ENCODE measurements around the gene DCBLD1. TPM values are rescaled to one million over a fixed set of nuclear protein-coding genes. Genes with fewer than 3 reads are reported as not detected.

DCBLD1 gene
- total RNA-seq, 1 donor from 2014 or later: 4.5 TPM

GRCh38 chr6:117561128-117561527 lies 78.7 kb downstream of the DCBLD1 start:
- Mint-ChIP-seq H3K9me3 (no peaks in the 10 kb centered on the region), H3K4me1 (ENCODE audit: low read depth) (no peaks in the 10 kb centered on the region), H3K27me3 (ENCODE audit: insufficient read depth) (no peaks in the 10 kb centered on the region), H3K36me3 (ENCODE audit: low read depth) (peaks cover 10% of the 10 kb centered on the region), H3K4me3 (no peak overlapping the region), H3K27ac (no peak overlapping the region)
- no peak for DNase-seq (ENCODE audit: low spot score)
- intact Hi-C loops (cut with micrococcal nuclease): no loop called here

- intact Hi-C loops (cut with micrococcal nuclease): no loop called here
- Mint-ChIP-seq H3K4me3 (no peak overlapping the region), H3K27me3 (ENCODE audit: insufficient read depth) (no peaks in the 10 kb centered on the region), H3K4me1 (ENCODE audit: low read depth) (peaks cover 4% of the 10 kb centered on the region), H3K9me3 (no peaks in the 10 kb centered on the region), H3K27ac (no peak overlapping the region), H3K36me3 (ENCODE audit: low read depth) (peaks cover 18% of the 10 kb centered on the region)
- DNase-seq (ENCODE audit: low spot score): no peak
Observed at GRCh38 chr6:117564681-117565080, 82.2 kb downstream of the DCBLD1 start.

DNA sequence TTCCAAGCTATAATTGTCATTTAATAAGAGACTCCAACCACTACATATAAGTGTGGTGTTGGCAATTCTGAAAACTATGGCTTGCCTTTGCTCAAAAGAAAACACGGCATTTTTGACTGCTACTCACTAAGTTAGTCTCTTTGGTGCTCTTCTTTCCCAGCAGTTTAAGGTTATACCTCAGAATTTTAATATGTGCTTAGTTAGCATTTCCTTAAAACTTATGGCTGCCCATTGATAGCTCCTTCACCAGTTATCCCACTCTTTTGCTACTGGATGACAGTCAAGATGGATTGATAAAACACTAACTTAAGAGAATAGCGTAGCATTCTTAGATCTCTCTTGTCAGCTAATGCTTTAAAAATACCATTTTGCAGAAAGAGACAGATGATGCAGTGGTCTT lies 85.8 kb downstream of the DCBLD1 start:
- H3K27ac Mint-ChIP-seq: no peak overlapping the region
- intact Hi-C loops (cut with micrococcal nuclease): no loop called here

DNA sequence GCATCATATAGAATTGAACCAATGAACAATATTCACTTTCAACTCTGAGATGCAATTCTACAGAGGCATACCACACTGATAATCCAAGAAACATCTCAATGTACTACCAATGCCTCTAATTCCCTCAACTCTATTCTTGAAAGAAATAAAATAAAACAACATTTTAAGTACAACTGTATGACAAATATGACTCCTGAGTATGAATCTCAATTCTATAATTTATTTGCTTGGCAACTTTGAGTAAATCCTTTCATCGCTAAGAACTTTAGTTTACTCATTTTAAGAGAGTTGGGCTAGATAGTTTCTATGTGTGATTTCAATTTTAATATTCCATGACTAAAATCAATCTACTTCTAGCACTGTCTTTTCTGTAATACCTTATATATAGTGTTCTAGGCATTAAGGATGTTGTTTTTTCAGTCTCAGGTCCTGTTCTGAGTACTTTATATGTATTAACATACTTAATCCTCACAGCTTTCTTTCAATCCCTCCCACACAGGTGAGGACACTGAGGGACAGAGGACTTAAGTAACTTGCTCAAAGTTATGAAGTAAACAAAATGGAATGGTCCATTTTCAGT lies 86.4 kb downstream of the DCBLD1 start:
- Mint-ChIP-seq H3K36me3 (ENCODE audit: low read depth) (peaks cover 32% of the 10 kb centered on the region), H3K27ac (no peak overlapping the region), H3K27me3 (ENCODE audit: insufficient read depth) (no peaks in the 10 kb centered on the region), H3K9me3 (no peaks in the 10 kb centered on the region), H3K4me3 (no peak overlapping the region), H3K4me1 (ENCODE audit: low read depth) (peaks cover 4% of the 10 kb centered on the region)
- intact Hi-C loops (cut with micrococcal nuclease): loop anchor here (1.0 kb wide), 2 partner anchors 21 to 32 kb away; no protein-coding TSS in a partner anchor
- DNase-seq (ENCODE audit: low spot score): no peak

More for the DNA sequence above, 85.8 kb downstream of the DCBLD1 start:
- no peaks in the 10 kb centered on the region for H3K27me3 Mint-ChIP-seq (ENCODE audit: insufficient read depth)
- no peaks in the 10 kb centered on the region for H3K9me3 Mint-ChIP-seq
- peaks cover 29% of the 10 kb centered on the region for H3K36me3 Mint-ChIP-seq (ENCODE audit: low read depth)
- no peak for DNase-seq (ENCODE audit: low spot score)
- H3K4me3 Mint-ChIP-seq: no peak overlapping the region
- H3K4me1 Mint-ChIP-seq (ENCODE audit: low read depth): peaks cover 4% of the 10 kb centered on the region

GRCh38 chr6:117573006-117573680 lies 90.7 kb downstream of the DCBLD1 start:
- Mint-ChIP-seq H3K4me1 (ENCODE audit: low read depth) (peaks cover 4% of the 10 kb centered on the region), H3K27ac (no peak overlapping the region), H3K27me3 (ENCODE audit: insufficient read depth) (no peaks in the 10 kb centered on the region), H3K9me3 (no peaks in the 10 kb centered on the region), H3K4me3 (no peak overlapping the region), H3K36me3 (ENCODE audit: low read depth) (peaks cover 32% of the 10 kb centered on the region)
- DNase-seq (ENCODE audit: low spot score): no peak
- intact Hi-C loops (cut with micrococcal nuclease): no loop called here

DNA sequence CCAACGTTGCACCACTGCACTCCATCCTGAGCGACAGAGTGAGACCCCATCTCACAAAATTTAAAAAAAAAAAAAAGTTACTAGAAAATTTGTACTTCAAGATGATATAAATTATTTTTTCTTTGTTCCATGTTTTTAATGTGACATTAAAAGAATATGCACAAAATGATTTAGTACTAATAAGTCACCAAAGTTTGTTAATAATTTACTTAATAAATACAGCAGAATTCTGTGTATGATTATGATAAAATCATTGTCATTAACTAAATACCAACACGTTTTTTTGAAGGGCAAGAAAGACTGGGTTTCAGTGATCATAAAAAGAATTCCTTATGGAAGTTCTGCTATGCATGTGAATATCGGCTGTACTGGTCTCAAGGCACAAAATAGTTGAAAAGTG lies 91.7 kb downstream of the DCBLD1 start:
- no peak for DNase-seq (ENCODE audit: low spot score)
- H3K36me3 Mint-ChIP-seq (ENCODE audit: low read depth): peaks cover 26% of the 10 kb centered on the region
- intact Hi-C loops (cut with micrococcal nuclease): no loop called here
- no peaks in the 10 kb centered on the region for H3K27me3 Mint-ChIP-seq (ENCODE audit: insufficient read depth)
- no peak overlapping the region for H3K27ac Mint-ChIP-seq
- peaks cover 4% of the 10 kb centered on the region for H3K4me1 Mint-ChIP-seq (ENCODE audit: low read depth)
- H3K4me3 Mint-ChIP-seq: no peak overlapping the region
- no peaks in the 10 kb centered on the region for H3K9me3 Mint-ChIP-seq

- H3K9me3 Mint-ChIP-seq: no peaks in the 10 kb centered on the region
- H3K36me3 Mint-ChIP-seq (ENCODE audit: low read depth): peaks cover 14% of the 10 kb centered on the region
- no peak for DNase-seq (ENCODE audit: low spot score)
- no peak overlapping the region for H3K4me3 Mint-ChIP-seq
- no peaks in the 10 kb centered on the region for H3K4me1 Mint-ChIP-seq (ENCODE audit: low read depth)
- intact Hi-C loops (cut with micrococcal nuclease): loop anchor here (2.0 kb wide), 1 partner anchor 15 kb away; no protein-coding TSS in a partner anchor
- H3K27me3 Mint-ChIP-seq (ENCODE audit: insufficient read depth): no peaks in the 10 kb centered on the region
- H3K27ac Mint-ChIP-seq: no peak overlapping the region
Observed at GRCh38 chr6:117585647-117586046, 103.2 kb downstream of the DCBLD1 start.

- no peaks in the 10 kb centered on the region for H3K4me1 Mint-ChIP-seq (ENCODE audit: low read depth)
- no peak overlapping the region for H3K4me3 Mint-ChIP-seq
- H3K9me3 Mint-ChIP-seq: peaks cover 1% of the 10 kb centered on the region
- intact Hi-C loops (cut with micrococcal nuclease): no loop called here
- no peak overlapping the region for H3K27ac Mint-ChIP-seq
- peaks cover 18% of the 10 kb centered on the region for H3K36me3 Mint-ChIP-seq (ENCODE audit: low read depth)
- no peaks in the 10 kb centered on the region for H3K27me3 Mint-ChIP-seq (ENCODE audit: insufficient read depth)
- no peak for DNase-seq (ENCODE audit: low spot score)
Observed at GRCh38 chr6:117590447-117590846, 108.0 kb downstream of the DCBLD1 start.

DNA sequence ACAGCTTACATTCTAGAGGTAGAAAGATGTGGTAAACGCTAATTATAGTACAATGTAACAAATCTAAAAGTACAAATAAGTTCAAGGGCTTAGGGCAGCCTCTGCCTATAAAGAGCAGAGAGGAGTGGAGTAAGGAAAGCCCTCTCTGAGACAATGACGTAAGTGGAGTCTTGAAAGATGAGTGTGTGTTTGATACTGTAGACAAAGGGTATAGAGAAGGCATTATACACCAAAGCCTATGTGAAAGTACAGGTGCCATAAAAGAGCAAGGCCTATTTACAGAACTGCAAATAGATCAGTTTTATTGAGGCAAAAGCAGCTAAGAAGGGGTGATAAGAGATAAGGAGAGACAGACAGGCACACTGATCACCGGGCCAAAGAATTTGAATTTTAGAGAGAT lies 108.9 kb downstream of the DCBLD1 start:
- DNase-seq (ENCODE audit: low spot score): no peak
- peaks cover 11% of the 10 kb centered on the region for H3K9me3 Mint-ChIP-seq
- no peaks in the 10 kb centered on the region for H3K27me3 Mint-ChIP-seq (ENCODE audit: insufficient read depth)
- no peak overlapping the region for H3K4me3 Mint-ChIP-seq
- peaks cover 7% of the 10 kb centered on the region for H3K4me1 Mint-ChIP-seq (ENCODE audit: low read depth)
- intact Hi-C loops (cut with micrococcal nuclease): no loop called here
- H3K36me3 Mint-ChIP-seq (ENCODE audit: low read depth): peaks cover 27% of the 10 kb centered on the region
- H3K27ac Mint-ChIP-seq: no peak overlapping the region

DNA sequence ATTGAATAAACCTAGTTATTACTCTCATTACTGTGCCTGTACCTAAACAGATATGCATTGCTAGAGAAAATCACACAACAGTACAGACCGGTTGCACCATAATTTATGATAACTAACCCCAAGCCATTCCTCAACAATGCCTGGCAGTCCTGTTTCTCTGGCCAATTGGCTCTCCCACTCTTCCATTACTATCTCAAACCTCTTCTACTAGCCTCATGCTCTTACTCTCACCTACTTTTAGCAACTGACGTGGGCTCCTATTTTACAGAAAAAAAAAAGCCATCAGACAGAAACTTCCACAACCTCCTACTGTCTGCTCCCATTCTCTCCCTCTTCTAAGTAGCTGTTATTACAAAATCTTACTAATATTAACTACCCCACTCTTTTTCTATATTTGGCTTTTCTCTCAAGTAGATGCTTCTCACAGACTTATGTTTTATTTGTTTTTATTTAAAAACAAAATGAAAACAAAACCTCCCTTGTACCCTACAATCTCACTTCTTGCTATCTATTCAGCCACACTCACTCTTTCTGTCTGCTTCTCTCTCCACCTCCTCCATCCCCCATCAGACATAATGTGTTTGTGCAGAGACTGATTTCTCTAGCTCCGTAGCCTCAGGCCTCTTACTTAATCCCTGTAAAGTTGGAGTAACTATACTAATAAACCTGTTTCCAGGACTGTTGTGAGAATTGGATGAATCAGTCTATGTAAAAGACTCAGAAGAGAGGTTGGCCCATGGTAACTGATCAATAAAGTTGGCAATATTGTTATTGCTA lies 110.7 kb downstream of the DCBLD1 start:
- no peak for DNase-seq (ENCODE audit: low spot score)
- Mint-ChIP-seq H3K27me3 (ENCODE audit: insufficient read depth) (no peaks in the 10 kb centered on the region), H3K4me3 (no peak overlapping the region), H3K36me3 (ENCODE audit: low read depth) (peaks cover 43% of the 10 kb centered on the region), H3K27ac (no peak overlapping the region), H3K4me1 (ENCODE audit: low read depth) (peaks cover 9% of the 10 kb centered on the region), H3K9me3 (peaks cover 26% of the 10 kb centered on the region)
- intact Hi-C loops (cut with micrococcal nuclease): no loop called here

- Mint-ChIP-seq H3K9me3 (peaks cover 30% of the 10 kb centered on the region), H3K27me3 (ENCODE audit: insufficient read depth) (no peaks in the 10 kb centered on the region), H3K4me1 (ENCODE audit: low read depth) (peaks cover 26% of the 10 kb centered on the region), H3K27ac (no peak overlapping the region), H3K4me3 (no peak overlapping the region), H3K36me3 (ENCODE audit: low read depth) (peaks cover 47% of the 10 kb centered on the region)
- intact Hi-C loops (cut with micrococcal nuclease): no loop called here
- DNase-seq (ENCODE audit: low spot score): no peak
Observed at GRCh38 chr6:117595099-117595923, 112.8 kb downstream of the DCBLD1 start.

GRCh38 chr6:117597755-117598154 lies 115.3 kb downstream of the DCBLD1 start:
- Mint-ChIP-seq H3K4me3 (no peak overlapping the region), H3K27me3 (ENCODE audit: insufficient read depth) (no peaks in the 10 kb centered on the region), H3K4me1 (ENCODE audit: low read depth) (peaks cover 42% of the 10 kb centered on the region), H3K27ac (no peak overlapping the region), H3K36me3 (ENCODE audit: low read depth) (peaks cover 49% of the 10 kb centered on the region), H3K9me3 (peaks cover 30% of the 10 kb centered on the region)
- no peak for DNase-seq (ENCODE audit: low spot score)
- intact Hi-C loops (cut with micrococcal nuclease): no loop called here
